Fibroblast of pulmonary artery (primary cell): Measurements from ENCODE around the gene LCTL.
A peak's percentile ranks its signal among the peaks of the same experiment; 100 is the strongest.

Experiments
- DNase-seq: peaks from one replicate; pipeline ENCODE4 v3.0.0-alpha.2; 2010; ENCODE audit warnings: low read depth
- H3K4me3 ChIP-seq: replicated peaks from 2 replicates; pipeline ENCODE4 v1.5.1; 2011; ENCODE audit warnings: low read depth, mild to moderate bottlenecking, control low read depth, low read length, moderate library complexity
- CTCF ChIP-seq: IDR thresholded peaks from 2 replicates; pipeline ENCODE4 v1.5.1; 2011; ENCODE audit warnings: mild to moderate bottlenecking, control low read depth, low read length, inconsistent platforms; ENCODE audit errors: missing control alignments

Gene LCTL

GRCh38 chr15:66608881-66609280 is 43.1 kb upstream of the LCTL start:
- no peak for TF ChIP-seq CTCF
- H3K4me3 ChIP-seq, result no peak overlapping the region
- DNase-seq, result no peak

DNA sequence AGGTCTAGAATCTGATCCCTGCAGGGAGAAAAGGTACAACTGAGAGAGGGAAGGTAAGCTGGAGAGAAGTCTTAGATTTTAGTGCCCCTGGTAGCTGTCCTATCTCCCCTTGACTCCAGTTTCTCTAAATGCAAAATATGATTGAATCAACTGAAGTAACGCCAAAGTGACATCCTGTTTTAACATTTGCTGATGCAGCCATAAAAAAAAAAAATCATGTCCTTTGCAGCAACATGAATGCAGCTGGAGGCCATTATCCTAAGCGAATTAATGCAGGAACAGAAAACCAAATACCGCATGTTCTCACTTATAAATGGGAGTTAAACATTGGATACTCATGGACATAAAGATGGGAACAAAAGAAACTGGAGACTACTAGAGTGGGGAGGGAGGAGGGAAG is 42.4 kb upstream of the LCTL start:
- no peak for DNase-seq
- H3K4me3 ChIP-seq, result no peak overlapping the region
- no peak for TF ChIP-seq CTCF

GRCh38 chr15:66603301-66604179 is 37.7 kb upstream of the LCTL start:
- peak; percentile 76 for DNase-seq
- no peak overlapping the region for H3K4me3 ChIP-seq
- TF ChIP-seq CTCF, result peak; percentile 88

DNA sequence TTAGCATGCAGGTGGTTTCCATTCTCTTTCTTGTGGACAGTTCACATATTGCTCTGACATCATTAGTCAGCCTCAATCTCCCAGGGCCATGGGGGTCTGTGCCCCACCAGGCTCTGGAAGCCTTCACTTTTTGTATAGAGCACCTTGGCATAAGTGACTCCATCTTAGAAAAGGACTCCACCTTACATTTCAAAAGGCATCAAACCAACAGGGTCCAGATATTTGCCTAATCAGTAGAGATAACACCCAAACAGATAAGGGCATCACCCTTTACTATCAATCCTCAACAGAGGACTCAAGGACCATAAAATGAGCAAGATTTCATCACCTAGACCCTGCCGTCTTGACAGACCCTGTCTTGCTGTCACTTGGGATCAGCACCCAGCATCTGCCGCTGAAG is 35.7 kb upstream of the LCTL start:
- TF ChIP-seq CTCF, result no peak

GRCh38 chr15:66600240-66600627 is 34.4 kb upstream of the LCTL start:
- TF ChIP-seq CTCF, result no peak
- no peak overlapping the region for H3K4me3 ChIP-seq
- DNase-seq, result no peak

More for the DNA sequence above, 35.7 kb upstream of the LCTL start:
- no peak overlapping the region for H3K4me3 ChIP-seq
- no peak for DNase-seq

DNA sequence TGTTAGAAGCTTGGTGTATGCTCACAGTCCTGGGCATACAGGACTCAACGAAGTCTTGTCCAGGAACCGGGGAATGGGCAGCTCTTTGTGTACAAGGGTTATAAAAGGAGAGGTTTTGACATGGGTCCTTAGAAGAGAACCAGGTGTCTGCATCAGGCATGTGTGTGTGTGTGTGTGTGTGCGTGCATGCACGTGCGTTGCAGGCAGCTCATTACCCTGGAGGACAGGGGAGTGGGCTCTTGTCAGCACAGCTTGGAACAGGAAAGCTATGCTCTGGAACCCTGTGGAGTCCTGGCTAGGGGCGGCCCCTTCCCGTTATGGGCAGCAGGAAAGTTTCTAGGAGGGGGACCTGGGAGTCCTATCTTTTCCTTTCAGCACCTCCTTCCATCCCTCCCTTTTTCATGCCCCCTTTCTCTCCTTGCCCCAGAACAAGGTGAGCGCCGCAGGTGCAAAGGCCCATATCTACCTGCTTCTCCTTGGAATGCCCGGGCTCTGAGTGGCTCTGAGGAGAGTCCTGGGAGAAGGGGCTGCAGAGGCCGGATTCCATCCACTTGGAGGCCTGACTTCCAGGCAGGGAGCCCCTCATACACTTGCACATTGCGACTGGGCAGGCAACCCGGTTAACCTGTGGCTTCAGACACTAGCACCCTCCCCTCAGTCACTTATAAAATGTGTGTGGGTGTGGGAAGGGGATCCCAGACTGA is 33.9 kb upstream of the LCTL start:
- no peak overlapping the region for H3K4me3 ChIP-seq
- TF ChIP-seq CTCF, result no peak
- DNase-seq, result no peak
